Measurements from ENCODE around the gene NHLH2.

The NHLH2 gene

DNA sequence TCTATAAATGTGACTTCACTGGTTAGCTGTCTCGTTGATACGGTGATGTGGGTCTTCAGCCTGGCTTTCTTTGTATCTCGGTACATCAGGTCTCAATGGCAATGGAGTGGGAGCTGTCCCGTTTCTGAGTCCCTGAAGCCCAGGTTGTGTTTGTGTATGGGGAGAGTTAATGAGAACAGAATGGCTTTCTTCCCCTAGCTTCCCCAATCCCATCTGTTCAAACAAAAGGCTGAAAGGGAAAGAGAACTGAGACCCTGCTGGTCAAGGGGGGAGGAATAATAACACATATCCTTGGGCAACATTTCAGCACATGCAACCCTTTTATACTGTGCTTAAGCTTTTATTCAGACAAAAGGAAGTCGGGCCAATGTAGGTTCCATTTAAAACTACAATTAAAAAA lies 44.0 kb downstream of the NHLH2 start:
- no peak for DNase-seq

DNA sequence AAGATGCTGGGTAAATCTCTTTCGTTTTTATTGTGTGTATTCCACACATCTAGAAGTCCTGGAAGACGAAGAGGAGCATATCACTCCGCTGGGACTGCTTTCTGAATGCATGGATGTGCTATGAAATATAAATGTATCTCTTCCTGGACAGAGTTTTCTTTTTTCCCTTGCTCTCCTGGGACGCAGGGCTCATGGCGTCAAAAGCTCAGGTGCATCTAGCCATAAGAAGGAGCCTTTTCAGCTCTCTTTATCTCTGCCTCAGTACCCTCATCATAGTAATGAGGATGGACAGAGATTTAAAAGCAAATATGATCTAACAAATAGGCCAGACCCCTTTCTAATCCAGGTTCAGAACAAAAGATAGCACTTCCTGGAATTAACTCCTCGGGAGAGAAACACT lies 44.9 kb downstream of the NHLH2 start:
- no peak for DNase-seq

DNA sequence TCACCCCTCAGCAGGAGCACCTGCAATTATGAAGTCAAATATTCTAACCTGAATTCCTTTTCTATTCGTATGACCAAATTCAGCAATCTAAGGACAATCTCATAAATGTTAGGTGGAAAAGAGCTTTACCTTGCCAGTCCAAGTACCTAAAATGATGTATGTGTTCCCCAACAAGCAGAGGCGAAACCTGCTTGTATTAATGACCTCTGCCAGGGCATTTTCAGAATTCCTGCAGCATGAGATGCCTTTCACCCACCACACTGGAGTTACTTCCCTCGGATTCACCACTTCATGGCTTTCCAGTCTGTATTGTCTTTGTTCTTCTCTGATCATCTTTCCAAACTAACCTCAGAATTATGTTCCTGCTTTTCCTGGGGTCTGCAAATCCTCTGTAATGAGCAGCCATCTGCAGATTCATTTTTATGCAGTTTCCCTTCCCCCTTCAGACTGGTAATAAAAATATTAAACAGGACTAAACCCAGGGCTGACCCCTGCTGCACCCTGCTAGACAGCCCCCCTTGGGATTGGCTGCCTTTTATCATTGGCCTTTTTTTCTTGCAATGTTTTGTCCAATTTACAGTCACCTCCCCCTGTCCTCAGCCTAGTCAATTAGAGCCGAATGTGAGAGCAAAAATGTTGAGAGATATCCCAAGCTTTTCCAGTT lies 45.8 kb downstream of the NHLH2 start:
- DNase-seq: no peak

DNA sequence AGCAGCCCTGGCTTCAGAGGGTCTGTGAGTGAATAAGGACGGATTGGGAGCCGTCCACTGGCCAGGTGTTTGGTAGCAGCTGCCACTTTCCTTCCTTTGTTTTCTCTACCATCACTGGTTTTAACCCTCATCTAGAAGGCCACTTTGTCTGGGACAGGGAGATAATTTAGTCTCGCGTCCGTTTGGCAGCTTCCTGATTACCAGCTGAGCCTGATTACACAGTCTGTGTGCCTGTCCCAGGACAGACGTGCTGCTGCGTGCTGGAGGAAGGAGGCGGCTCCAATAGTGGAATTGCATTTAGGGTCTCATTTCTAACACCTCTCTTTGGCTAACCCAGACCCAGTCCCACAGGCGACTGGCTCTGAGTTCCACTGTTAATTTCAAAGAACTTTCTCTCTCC lies 47.8 kb downstream of the NHLH2 start:
- no peak for DNase-seq

DNA sequence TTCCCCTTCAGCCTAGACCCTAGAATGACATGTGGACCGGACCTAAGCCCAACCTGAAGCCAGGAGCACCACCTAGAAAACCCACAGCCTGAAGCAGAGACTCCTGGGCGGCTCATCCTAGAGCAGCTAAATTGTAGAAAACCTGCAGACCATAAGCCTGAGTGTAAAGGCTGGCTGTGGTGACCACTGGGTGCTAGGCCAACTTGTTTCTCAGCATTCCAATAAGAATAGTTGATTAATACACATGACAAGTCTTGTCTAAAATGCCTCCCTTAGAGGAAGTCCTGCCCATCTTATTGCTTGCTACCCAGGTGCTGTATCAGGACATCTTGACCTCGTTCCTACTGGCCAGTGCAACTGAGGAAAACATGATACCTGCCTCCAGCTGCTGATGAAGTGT lies 49.1 kb downstream of the NHLH2 start:
- DNase-seq: no peak

DNA sequence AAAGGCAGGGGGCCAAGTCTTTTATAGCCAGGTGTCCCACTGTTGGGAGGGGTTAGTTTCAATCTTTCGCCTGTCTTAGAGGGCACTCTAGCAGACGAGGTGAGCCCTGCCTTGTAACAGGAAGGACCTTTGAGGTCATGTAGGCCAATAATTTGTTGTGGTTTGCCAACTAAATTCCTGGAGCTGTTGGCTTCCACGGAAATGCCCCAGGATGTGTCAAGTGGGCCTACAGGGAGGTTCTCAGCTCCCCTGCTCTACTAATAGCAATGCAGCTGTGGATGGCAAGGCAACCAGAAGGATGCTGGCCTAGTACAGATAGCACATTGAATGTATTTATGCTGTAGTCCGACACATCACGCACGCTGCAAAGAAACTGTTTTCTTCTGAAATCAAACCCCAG lies 50.1 kb downstream of the NHLH2 start:
- DNase-seq: no peak

DNA sequence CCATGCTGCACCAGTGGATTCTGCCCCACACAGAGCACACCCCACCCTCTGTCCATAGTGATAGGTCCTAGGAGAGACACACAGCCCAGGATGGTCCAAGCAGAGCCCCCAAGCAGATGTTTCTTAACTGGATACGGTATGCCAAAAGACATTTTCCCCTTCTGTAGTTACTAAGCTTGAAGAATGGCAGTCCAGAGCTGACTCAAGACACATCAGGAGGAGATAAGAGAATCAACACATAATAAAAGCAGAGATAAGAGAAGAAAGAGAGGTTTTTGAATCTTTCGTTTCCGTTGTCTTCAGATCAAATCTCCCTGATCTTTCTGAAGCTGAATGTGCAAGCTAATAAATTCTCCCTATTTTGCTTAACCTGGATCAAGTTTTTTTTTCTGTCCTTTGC lies 50.6 kb downstream of the NHLH2 start:
- no peak for DNase-seq
